H7 (cell line): ENCODE measurements around the gene CARNS1. TPM values are rescaled to one million over a fixed set of nuclear protein-coding genes. Genes with fewer than 3 reads are reported as not detected.
"Not testable (repeated sequence)": the region's sequence is repeated elsewhere in the genome, so short reads cannot be mapped to it uniquely, and the experiment has no call there.

Experiments
- DNase-seq: peaks from one replicate; pipeline ENCODE4 v3.0.0; 2012
- H3K27me3 ChIP-seq: 2 replicates; pipeline ENCODE4 v1.6.0; 2011; ENCODE audit warnings: mild to moderate bottlenecking, low read length; ENCODE audit not compliant: control insufficient read depth, insufficient read depth
- H3K36me3 ChIP-seq: replicated peaks from 2 replicates; pipeline ENCODE4 v1.5.1; 2011; ENCODE audit warnings: low read length; ENCODE audit not compliant: control insufficient read depth, insufficient read depth
- H3K4me3 ChIP-seq: 2 replicates; pipeline ENCODE4 v1.5.1; 2011; ENCODE audit warnings: low read depth, mild to moderate bottlenecking, control low read depth, low read length, moderate library complexity; ENCODE audit not compliant: insufficient read depth
- total RNA-seq: library from RNA; depleted of rRNA; stranded (reverse); fragments of >200 nt; shearing (Covaris generic); gene quantifications from 2 replicates; pipeline ENCODE4 v1.2.3, GENCODE V29; 2014

The CARNS1 gene
- total RNA-seq, 1 experiment from 2014 or later, result 0.17 TPM

- Histone ChIP-seq H3K27me3 (no peaks in the 10 kb centered on the region), H3K4me3 (no peak overlapping the region), H3K36me3 (peaks cover 23% of the 10 kb centered on the region)
- no peak for DNase-seq
Observed at GRCh38 chr11:67398661-67399563, 16.6 kb upstream of the CARNS1 start.

GRCh38 chr11:67400251-67400941, 15.1 kb upstream of the CARNS1 start:
- peaks cover 21% of the 10 kb centered on the region for H3K36me3 ChIP-seq
- DNase-seq, result no peak
- H3K27me3 ChIP-seq, result no peaks in the 10 kb centered on the region
- H3K4me3 ChIP-seq, result peak overlapping the region; percentile 82

GRCh38 chr11:67400942-67401494, 14.5 kb upstream of the CARNS1 start:
- H3K27me3 ChIP-seq, result no peaks in the 10 kb centered on the region
- no peak for DNase-seq
- H3K4me3 ChIP-seq, result peak overlapping the region; percentile 82
- H3K36me3 ChIP-seq, result peaks cover 19% of the 10 kb centered on the region

- Histone ChIP-seq H3K27me3 (no peaks in the 10 kb centered on the region), H3K36me3 (peaks cover 19% of the 10 kb centered on the region), H3K4me3 (peak within 1 kb of the TSS; percentile 82)
- peak; percentile 100 for DNase-seq
Observed at GRCh38 chr11:67401495-67402191, 13.8 kb upstream of the CARNS1 start, which contains the start of gene PPP1CA. TSS of gene PPP1CA (minus strand) at chr11:67401858. CDS start at chr11:67401782, 76 bp downstream.

- Histone ChIP-seq H3K4me3 (0 out of 2 replicates have a peak overlapping the region, but pooled peaks have one; percentile 9), H3K36me3 (peaks cover 19% of the 10 kb centered on the region)
- DNase-seq, H3K27me3 ChIP-seq: not testable (repeated sequence)
Observed at GRCh38 chr11:67402192-67402839, 13.2 kb upstream of the CARNS1 start.

- H3K27me3 ChIP-seq, H3K4me3 ChIP-seq, DNase-seq: not testable (repeated sequence)
Observed at GRCh38 chr11:67403085-67403484, 12.4 kb upstream of the CARNS1 start.

GRCh38 chr11:67404515-67405195, 10.8 kb upstream of the CARNS1 start:
- Histone ChIP-seq H3K36me3 (peaks cover 4% of the 10 kb centered on the region), H3K27me3 (no peaks in the 10 kb centered on the region)
- no peak for DNase-seq

More at GRCh38 chr11:67403085-67403484, 12.4 kb upstream of the CARNS1 start:
- peaks cover 13% of the 10 kb centered on the region for H3K36me3 ChIP-seq

GRCh38 chr11:67405196-67405567, 10.3 kb upstream of the CARNS1 start:
- Histone ChIP-seq H3K27me3 (no peaks in the 10 kb centered on the region), H3K36me3 (peaks cover 3% of the 10 kb centered on the region), H3K4me3 (no peak overlapping the region)
- DNase-seq, result no peak

More at GRCh38 chr11:67404515-67405195, 10.8 kb upstream of the CARNS1 start:
- no peak overlapping the region for H3K4me3 ChIP-seq

GRCh38 chr11:67405688-67406339, 9.7 kb upstream of the CARNS1 start:
- Histone ChIP-seq H3K4me3 (no peak overlapping the region), H3K36me3 (no peaks in the 10 kb centered on the region), H3K27me3 (no peaks in the 10 kb centered on the region)
- DNase-seq, result no peak

- Histone ChIP-seq H3K27me3 (no peaks in the 10 kb centered on the region), H3K36me3 (no peaks in the 10 kb centered on the region), H3K4me3 (no peak overlapping the region)
- no peak for DNase-seq
Observed at GRCh38 chr11:67406420-67406968, 9.0 kb upstream of the CARNS1 start.

GRCh38 chr11:67406969-67407687, 8.3 kb upstream of the CARNS1 start:
- Histone ChIP-seq H3K27me3 (peaks cover 5% of the 10 kb centered on the region), H3K36me3 (no peaks in the 10 kb centered on the region), H3K4me3 (no peak overlapping the region)
- DNase-seq, result no peak

GRCh38 chr11:67407688-67408163, 7.8 kb upstream of the CARNS1 start:
- no peaks in the 10 kb centered on the region for H3K36me3 ChIP-seq
- H3K4me3 ChIP-seq, result no peak overlapping the region
- peaks cover 6% of the 10 kb centered on the region for H3K27me3 ChIP-seq
- no peak for DNase-seq
